Measurements from ENCODE around the gene TP53TG5.

The TP53TG5 gene

DNA sequence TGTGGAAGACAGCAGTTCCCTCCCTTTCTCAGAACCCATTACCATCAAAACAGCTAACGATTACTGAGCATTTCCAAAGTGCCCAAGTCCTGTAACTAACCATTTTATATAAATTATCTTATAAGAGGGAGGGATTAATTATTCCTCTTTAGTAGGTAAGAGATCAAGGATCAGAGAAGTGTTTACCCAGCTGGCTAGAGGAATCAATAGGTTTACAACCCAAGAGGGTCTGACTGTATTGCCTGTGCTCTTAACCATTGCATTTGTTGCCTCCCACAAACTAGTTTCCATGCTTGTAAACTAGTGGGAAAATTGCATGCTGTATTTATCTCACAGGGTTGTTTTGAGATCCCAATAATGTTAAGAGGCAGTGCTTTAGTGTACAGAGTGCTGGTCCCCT, 26.3 kb upstream of the TP53TG5 start:
- peak; percentile 94 for DNase-seq

DNA sequence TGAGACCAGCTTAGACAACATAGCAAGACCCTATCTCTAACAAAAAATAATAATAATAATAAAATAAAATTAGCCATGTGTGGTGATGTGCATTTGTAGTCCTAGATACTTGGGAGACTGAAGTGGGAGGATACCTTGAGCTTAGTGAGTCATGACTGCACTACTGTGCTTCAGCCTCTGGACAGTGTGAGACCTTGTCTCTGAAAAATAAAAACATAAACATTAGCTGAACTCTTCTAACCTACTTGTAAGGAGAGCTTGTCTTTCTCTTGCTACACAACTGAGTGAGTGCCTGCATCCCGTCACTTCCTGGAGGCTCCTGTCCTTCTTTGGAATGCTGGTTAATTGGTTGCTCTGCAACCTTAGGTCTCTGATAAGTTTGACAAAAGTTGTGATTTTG, 24.8 kb upstream of the TP53TG5 start:
- no peak for DNase-seq

DNA sequence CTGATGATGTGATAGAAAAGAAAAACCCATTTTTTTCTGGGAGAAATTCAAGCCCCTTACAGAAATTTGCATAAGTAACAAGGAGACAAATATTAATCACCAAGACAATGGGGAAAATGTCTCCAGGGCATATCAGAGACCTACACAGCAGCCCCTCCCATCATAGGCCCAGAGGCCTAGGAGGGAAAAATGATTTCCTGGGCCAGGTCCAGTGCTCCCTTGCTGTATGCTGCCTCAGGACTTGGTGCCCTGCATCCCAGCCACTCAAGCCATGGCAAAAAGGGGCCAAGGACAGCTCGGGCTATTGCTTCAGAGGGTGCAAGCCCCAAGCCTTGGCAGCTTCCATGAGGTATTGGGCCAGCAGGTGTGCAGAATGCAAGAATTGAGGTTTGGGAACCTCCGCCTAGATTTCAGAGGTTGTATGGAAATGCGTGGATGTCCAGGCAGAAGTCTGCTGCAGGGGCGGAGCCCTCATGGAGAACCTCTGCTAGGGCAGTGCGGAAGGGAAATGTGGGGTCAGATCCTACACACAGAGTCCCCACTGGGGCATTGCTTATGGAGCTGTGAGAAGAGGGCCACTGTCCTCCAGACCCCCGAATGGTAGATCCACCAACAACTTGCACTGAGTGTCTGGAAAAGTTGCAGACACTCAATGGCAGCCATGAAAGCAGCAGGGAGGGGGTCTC, 22.4 kb upstream of the TP53TG5 start:
- no peak for DNase-seq

DNA sequence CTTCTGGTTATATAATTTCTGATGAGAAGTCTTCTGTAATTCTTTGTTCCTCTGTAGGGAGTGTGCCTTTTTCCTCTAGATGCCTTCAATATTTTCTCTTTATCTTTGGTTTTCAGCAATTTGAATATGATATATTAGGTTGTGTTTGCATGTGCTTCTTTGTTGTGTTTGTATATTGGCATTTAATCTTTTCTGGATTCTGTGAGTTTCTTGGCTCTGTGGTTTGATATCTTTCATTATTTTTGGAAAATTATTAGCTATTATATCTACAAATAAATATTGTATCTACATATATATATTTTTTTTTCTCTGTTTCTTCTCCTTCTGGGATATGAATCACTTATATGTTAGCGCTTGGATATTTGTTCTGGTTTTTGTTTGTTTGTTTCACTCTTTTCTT, 20.9 kb upstream of the TP53TG5 start:
- DNase-seq: no peak

DNA sequence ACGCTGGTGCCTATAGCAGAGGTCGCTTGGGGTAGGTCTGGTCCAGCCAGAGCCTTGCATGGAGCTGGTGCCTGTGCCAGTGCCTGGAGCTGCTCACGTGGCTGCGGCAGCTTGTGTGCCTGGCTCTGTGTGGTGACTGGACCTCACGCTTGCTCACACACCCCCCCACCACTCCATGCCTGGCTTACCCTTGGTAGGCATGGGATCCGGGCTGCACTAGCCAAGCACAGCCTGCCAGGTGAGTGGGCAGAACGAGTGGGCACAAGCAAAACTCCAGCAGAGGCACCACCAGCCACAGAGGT, 16.9 kb upstream of the TP53TG5 start:
- DNase-seq: no peak

DNA sequence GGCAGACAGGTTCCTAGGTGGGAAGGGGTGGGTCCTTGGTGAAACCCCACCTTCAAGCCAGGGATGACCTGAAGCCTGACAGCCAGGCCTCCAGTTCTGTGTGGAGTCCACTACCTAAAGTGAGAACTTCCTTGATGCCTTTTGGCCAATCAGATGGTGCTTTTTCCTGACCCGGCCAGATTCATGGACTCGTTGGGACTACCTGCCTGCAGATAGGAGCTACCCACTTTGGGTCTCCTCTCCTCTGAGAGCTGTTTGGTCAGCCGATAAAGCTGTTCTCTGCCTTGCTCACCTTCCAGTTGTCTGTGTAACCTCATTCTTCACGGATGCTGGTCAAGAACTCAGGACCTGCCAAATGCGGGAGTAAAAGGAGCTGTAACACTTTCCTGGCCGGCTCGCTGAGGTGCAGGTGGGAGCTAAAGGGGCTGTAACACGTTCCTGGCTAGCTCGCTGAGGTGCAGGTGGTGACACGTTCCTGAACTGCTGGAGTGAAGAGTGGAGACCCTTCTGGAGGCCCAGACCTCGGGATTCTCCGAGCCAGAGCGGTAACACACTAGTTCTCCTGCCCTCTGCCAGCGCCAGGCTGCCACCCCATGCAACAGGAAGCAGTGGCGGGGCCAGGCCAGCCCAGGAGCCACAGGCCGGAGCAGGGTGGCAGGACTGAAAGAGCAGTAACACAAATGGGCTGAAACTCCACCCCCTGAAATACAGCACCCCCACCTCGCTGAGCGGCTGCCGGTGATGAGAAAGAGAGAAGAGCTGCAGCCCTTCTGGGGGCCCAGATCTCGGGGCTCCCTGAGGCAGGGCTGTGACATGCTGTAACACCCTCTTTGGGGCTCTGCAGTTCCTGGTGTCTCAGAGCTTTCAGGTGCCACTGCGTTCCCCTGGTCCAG, 16.3 kb upstream of the TP53TG5 start:
- no peak for DNase-seq

DNA sequence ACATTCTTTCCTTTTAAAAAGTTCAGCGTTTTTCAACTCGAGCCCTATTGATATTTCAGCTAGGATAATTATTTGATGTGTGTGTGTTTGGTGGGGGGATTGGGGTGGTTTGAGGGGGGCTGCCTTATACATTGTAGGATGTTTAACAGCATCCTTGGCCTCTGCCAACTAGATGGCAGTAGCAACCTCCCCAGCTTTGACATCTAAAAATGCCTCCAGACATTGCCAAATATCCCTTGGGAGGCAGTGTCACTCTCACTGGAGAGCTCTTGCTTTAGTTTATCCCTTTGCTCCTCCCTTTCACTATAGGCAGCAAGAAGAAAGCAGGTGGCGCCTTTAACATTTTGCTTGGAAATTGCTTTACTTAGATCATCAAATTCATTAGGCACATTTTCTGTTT, 14.6 kb upstream of the TP53TG5 start:
- DNase-seq: no peak

DNA sequence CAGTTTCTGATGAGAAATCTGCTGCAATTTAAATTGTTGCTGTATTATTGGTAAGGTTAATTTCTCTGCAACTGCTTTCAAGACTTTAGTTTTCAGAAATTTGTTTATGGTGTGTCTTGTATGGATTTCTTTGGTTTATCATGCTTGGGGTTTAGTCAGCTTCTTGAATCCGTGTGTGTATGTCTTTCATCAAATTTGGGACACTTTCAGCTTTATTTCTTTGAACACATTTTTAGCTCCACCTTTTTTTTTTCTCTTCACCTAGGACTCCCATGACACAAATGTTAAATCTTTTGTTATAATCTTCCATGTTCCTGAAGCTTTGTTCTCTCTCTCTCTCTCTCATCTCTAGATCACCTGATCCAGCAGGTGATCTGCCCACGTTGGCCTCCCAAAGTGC, 13.4 kb upstream of the TP53TG5 start:
- DNase-seq: no peak

DNA sequence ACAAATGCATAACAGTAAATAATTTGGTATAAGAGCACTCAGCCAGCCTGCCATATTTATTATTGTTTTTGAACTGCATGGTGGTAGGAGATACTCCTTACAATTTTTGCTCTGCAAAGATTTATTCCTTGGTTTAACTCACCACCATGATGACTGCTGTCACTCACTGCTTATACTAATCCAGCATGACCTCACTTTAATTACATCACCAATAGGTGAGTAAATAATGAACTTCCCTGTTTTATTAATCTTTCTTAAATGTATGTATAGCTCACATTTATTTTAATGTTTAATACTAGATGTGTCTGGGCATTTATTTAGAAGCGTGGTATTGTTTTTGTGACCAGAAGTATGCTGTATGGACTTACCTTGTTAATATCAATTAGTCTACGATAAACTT, 12.8 kb upstream of the TP53TG5 start:
- DNase-seq: no peak

DNA sequence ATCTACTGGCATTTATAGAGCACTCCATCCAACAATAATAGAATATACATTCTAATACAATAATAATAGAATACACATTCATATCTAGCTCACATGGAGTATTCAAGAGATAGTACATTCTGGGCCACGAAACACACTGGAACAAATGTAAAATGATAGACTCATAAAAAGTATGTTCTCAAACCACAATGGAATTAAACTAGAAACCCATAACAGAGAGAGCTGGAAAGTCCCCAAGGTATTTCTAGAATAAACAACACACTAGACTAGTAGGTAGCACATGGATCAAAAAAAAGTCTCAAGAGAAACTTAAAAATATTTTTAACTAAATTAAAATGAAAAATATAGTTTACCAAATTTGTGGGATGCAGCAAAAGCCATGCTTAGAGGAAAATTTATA, 9.1 kb upstream of the TP53TG5 start:
- no peak for DNase-seq

DNA sequence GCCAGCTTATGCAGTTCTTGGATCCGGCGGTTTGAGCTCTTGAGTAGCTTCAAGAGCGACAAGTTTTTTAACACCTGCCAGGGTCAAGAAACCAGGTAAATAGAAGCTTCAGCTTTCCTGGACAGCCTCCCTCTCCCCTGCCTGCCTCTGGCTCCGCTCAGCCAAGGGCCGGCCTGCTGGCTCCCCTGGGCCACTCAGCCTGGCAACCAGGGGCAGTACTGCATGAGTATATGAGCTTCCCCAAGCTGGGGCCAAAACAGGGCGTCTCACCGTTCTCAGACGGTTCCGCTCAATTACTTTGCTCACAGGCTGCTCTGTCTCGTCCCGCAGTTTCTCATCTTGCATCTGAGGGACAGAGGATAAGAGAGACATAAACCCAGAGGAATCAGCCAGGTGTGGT, 856 bp downstream of the TP53TG5 start:
- no peak for DNase-seq

DNA sequence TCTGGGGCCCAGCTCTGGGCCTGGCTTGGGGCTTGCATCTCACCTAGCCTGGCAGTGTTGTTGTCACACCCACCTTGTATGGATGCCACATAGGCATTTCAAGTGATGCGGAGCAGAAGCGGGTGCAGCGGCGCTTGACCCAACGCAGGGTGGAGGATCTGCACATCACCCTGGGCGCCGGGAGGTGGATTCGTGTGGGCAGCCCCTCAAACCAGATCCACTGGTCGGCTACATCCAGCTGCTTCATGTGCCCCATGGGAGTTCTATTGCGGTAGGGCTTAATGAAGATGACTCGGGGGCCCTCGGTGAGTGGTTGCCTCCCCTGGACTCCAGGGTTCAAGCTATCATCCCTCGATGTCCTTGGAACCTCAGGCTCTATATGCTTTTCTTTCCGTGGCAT, 3.2 kb downstream of the TP53TG5 start:
- DNase-seq: no peak

DNA sequence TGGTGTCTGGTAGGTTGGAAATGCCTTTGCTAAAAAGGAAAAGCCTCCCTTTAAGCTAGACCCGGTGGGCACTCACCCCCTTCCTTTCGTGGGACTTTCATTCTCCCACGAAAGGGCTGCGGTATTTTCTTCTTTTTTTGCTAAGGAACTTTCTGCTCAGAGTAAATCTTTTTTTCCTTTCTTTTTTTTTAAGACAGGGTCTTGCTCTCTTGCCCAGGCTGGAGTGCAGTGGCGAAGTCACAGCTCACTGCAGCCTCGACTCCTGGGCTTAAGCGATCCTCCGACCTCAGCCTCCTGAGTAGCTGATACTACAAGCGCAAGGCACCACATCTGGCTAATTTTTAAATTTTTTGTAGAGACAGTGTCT, 4.0 kb downstream of the TP53TG5 start:
- DNase-seq: no peak

DNA sequence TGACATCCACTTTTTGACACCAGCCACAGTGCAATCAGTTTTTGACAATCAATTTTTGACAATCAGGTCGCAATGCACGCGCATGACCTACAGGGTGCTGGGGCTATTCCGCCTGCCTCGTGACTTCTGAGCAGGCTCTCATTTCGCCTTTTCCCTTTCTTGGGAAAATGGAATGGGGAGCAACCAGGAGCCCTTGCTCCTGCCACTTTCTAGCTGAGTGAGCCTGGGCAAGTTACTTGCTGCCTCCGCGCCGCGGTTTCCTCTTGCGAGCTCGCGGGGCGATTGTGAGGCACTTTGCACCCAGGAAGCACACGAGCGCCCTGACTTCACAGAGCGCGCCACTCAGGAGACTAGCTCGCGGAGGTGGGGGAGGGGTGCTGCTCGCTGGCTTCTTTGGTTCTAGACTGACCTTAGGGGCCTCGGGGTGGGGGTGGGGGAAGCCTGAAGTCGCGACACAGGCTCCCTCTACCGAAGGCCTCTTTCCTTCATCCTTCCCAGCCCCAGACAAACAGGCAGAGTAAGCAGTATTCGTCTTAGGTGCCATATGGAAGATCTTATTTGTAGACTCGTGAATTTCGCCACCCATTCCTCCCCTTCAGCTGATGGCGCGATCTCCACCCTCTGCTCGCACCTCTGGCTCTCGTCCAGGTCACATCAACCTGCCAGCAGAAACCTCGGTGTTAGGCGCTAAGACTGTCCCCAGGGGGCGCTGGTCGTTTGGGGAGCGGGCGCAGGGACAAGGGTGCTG, 4.6 kb downstream of the TP53TG5 start:
- DNase-seq: peak; percentile 91

DNA sequence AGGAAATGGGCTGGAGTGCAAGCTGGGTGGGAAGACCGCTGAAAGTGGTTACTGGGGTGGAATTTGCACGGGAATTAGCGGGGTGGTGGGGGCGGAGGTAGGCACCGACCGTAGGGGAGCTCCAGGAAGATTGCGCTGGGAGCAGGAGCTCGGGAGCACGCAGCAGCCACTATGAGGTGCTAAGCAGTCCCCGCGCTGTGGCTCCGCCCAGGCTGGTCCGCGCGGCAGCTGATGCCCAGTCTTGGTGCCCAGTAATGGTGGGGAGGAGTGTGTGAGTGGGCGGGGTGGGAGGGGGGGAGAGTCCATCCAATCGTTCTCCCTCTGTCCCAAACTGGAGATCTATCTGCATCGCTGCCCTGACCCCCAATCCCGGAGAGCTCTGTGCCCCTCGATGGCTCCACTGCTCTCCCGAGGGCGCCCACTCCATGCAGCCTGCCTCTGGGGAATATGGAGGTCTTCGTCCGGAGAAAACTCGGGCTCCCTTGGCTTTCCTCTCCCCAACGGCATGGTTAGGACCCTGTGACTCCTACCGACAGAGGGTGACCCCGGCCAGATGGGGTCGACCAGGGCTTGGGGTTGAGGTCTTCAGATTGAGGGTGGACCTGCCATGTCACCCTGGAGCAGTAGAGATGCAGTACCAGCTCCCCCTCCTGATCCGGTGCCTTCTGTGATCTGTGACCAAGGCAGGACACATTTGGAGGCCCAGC, 5.3 kb downstream of the TP53TG5 start:
- DNase-seq: peak; percentile 71

DNA sequence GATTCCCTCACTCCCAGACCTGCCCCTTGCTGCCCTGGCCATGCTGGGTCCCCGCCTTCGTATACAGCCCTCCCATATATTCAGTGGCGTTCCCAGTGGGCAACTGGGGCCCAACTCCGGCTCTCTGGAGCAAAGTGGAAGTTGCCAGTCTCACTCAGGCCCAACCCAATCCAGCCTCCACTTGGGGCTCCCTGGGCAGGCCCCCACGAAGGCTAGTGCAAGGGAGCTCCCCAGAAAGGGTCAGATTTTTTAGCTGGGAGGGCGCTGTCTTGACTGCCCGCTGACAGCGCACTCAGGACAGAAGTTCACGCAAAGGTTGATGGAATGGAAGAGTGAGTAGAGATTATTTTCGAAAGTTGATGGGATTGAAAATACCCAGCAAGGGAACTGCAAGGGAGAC, 5.9 kb downstream of the TP53TG5 start:
- DNase-seq: no peak

DNA sequence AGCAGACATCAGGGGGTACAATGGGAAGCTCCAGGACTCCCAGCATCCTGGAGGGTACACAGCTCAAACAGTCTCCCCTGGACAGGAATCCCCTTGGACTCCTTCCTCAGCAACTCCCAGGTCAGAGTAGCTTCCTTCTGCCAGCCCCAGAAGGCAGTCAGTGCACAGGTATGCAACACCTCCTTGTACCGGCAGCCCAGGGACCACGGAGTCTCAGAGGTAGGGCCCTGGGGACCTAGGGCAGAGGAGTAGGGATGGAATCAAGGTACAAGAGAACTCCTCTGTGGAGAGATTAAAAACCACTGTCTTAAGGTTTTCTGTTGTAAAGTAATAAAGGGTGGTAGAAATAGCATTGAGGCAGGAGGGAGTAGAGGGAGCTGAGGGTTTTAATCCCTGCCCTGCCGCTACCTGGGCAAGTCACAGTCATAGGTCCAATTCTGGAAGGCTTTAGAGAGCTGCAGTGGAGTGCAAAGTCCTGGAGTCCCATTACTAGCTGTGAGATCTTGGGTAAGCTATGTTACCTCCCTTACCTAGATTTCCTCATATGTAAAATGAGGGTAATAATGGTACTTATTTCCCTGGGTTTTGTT, 7.5 kb downstream of the TP53TG5 start:
- DNase-seq: no peak

DNA sequence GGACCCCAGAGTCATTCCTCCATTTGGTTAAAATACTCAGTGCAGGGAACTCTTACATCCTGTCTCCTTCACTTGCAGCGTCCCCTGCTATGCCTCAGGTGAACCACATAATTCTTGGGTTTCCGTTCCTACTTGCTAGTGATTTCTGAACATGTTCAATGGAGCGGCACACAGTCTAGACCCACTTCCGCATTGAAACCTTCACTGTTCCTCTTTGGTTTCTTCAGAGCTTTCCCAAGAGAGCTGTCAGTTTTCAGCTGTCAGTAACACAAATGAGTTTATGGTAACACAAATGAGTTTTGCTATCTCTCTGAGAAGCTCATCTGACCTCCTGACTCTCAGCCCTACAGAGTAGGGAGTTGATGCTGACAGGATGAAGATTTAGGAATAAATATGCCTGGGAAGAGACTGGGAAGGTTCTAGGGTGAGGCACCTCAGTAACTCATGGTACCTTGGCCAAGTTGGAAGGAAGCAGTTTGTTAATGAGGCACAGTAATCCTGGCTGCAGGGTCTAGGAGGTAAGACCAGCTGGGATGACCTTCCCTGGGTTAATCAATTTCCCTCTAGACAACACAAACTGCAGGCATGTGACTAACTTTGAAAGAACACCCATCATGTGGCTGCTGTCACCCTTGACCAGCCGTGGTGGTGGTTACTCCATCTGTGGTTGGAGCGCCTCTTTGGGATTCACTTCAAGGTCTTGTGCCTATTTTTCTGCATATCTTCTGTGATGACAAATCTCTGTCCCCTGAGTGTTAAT, 9.7 kb downstream of the TP53TG5 start:
- no peak for DNase-seq

DNA sequence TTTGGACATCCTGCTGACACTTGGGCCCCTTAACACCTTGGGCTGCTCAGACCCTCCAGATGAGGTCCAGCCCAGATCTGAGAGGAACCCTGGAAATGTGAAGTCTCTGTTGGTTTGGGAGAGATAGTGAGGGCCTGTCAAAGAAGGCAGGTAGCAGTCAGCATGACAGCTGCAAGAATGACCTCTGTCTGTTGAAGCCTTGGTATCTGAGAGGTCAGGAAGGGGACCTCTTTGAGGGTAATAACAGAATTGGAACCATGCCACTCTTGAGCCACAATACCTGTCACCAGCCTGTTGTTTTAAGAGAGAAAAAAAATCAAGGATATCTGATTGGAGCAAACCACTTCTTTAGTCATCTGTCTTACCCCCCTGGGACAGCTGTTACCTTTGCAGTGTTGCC, 11.0 kb downstream of the TP53TG5 start:
- no peak for DNase-seq

DNA sequence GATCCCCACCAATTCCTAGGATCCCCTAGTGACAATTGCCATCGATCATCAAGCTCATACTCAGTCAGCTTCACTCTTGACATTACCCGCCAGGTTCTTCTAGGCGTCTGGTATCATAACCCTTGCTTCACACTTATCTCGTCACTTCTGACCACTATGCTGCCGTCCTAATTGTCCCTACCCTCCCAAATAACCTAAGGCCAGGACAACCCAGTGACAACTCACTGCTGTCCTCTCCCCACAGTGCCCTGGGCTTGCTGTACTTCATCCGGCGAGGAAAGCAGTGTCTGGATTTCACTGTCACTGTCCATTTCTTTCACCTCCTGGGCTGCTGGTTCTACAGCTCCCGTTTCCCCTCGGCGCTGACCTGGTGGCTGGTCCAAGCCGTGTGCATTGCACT, 11.5 kb downstream of the TP53TG5 start:
- DNase-seq: no peak

DNA sequence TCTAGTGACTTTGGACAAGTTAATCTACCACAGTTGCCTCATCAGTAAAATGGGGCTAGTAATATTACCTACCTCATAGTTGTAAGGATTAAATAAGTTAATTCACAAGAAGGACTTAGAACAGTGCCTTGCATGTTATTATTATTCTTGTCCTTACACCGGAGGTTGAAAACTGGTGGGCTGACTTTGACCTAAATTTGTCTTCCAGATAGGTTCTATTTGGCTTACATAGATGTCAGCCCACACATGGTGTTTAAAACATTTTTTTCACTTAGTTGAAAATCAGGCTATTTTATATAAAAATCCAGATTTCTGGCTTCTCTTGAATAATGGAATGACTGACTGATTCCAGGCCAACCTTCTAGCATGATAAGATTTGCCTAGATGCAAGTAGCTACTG, 11.9 kb downstream of the TP53TG5 start:
- DNase-seq: no peak

DNA sequence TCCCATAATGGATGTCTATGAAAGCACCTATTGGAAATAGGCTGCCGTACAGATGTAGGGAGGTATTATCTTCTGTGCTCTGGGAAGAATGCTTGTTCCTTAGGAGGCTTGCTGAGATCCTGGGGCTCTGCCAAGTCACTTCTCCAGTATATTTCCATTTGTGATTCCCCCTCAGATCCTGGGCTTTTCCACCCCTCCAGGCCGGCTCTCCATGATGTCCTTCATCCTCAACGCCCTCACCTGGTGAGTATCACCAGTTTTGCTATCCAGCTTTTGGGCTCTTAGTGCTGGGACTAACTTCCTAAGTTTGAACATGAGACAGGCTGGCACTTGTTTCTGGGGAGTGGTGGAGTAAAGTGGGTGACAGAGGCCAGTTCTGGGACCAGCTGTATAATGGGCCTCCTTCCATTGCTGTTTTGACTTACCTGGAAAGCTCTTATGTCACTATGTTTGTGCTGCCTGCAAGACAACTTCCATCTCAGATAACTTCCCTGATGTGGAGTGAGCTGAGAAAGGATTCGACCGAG, 12.6 kb downstream of the TP53TG5 start:
- DNase-seq: no peak
